Dendritic cell treated with granulocyte-macrophage colony-stimulating factor and Interleukin-4, amounts not matched to agents 40 ng/mL and 50 ng/mL, for 4 days (primary cell): ENCODE measurements around the gene MUC7.
"Not testable (repeated sequence)": the region's sequence is repeated elsewhere in the genome, so short reads cannot be mapped to it uniquely, and the experiment has no call there.

ENCODE experiments used
- H3K27ac Mint-ChIP-seq: one replicate; pipeline ENCODE4 v1.8.0; 2022; ENCODE audit warnings: mild to moderate bottlenecking, mixed read lengths
- H3K27me3 Mint-ChIP-seq: one replicate; pipeline ENCODE4 v1.8.0; 2022; ENCODE audit warnings: mild to moderate bottlenecking, mixed read lengths
- H3K36me3 Mint-ChIP-seq: one replicate; pipeline ENCODE4 v1.8.0; 2022; ENCODE audit warnings: low read depth, mixed read lengths
- H3K4me1 Mint-ChIP-seq: one replicate; pipeline ENCODE4 v1.8.0; 2022; ENCODE audit warnings: low read depth, mixed read lengths
- H3K4me3 Mint-ChIP-seq: one replicate; pipeline ENCODE4 v1.8.0; 2022; ENCODE audit warnings: mild to moderate bottlenecking, moderate library complexity, mixed read lengths
- H3K9me3 Mint-ChIP-seq: one replicate; pipeline ENCODE4 v1.8.0; 2022; ENCODE audit warnings: mixed read lengths
- intact Hi-C: fragments of 100-400 bp; cut with micrococcal nuclease; formaldehyde crosslinking; loops from one replicate; pipeline ENCODE4 v1.15.0; 2022

The MUC7 gene

DNA sequence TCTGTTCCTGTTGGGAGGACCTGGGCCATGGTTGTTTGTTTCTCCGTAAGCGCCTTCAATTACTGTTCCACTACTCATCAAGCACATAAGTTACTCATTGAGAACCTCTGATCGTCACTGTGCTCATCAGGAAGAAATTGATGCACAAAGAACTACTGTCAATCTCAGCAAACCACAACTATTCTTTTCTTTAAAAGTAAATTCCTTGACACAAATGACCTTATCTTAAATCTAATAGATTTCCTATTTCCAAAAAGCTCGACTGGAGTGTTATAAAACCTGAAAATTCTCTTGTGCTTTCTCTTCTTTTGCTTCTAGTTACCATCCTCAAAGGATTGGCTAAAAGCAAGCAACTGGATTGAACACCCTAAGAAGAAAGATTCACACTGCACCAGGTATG, at the start of gene MUC7:
Gene MUC7, plus strand, starts transcription at position 301 of the 400 bp plus-strand sequence. CDS start 1,825 bp downstream, outside the sequence.
- intact Hi-C loops: no loop called here
- H3K4me3 Mint-ChIP-seq: no peak within 1 kb of the TSS
- H3K9me3 Mint-ChIP-seq: no peaks in the 10 kb centered on the region
- H3K36me3 Mint-ChIP-seq: no peaks in the 10 kb centered on the region
- H3K4me1 Mint-ChIP-seq: no peaks in the 10 kb centered on the region
- no peaks in the 10 kb centered on the region for H3K27me3 Mint-ChIP-seq
- H3K27ac Mint-ChIP-seq: no peak within 1 kb of the TSS

- intact Hi-C loops: no loop called here
- no peak overlapping the region for H3K27ac Mint-ChIP-seq
- no peaks in the 10 kb centered on the region for H3K27me3 Mint-ChIP-seq
- no peaks in the 10 kb centered on the region for H3K36me3 Mint-ChIP-seq
- no peak overlapping the region for H3K4me3 Mint-ChIP-seq
- H3K4me1 Mint-ChIP-seq: no peaks in the 10 kb centered on the region
- H3K9me3 Mint-ChIP-seq: peaks cover 24% of the 10 kb centered on the region
Observed at GRCh38 chr4:70425306-70425705, 46.7 kb upstream of the MUC7 start.

DNA sequence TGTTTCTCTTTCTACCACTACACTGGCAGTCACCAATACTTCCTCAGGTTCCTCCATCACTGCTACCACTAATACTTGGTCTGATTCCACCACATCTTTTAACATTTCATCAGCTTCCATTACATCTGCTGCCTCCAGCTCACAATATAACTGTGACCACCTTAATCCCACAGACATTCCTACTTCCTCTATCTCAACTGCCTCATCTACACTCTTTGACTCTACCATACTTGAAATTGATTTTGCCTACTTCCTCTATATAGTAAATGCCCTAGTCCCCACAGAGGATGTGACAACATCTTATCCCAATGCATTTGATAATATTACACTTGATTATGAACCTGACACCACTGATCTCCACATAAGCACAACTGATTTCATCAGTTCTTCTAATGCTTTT, 45.2 kb upstream of the MUC7 start:
- Mint-ChIP-seq H3K27me3 (no peaks in the 10 kb centered on the region), H3K4me3 (no peak overlapping the region), H3K27ac (no peak overlapping the region), H3K9me3 (peaks cover 17% of the 10 kb centered on the region), H3K4me1 (no peaks in the 10 kb centered on the region), H3K36me3 (no peaks in the 10 kb centered on the region)
- intact Hi-C loops: no loop called here

DNA sequence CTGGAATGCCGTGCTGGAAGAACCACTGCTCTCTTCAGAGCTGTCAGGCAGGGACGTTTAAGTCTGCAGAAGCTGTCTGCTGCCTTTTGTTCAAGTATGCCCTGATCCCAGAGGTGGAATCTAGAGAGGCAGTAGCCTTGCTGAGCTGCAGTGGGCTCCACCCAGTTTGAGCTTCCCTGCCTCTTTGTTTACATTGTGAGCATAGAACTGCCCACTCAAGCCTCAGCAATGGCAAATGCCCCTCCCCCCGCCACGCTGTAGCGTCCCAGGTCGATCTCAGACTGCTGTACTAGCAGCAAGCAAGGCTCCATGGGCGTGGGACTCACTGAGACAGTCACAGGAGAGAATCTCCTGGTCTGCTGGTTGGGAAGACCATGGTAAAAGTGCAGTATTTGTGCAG, 34.8 kb upstream of the MUC7 start:
- no peaks in the 10 kb centered on the region for H3K36me3 Mint-ChIP-seq
- intact Hi-C loops: no loop called here
- no peaks in the 10 kb centered on the region for H3K9me3 Mint-ChIP-seq
- no peak overlapping the region for H3K4me3 Mint-ChIP-seq
- H3K27me3 Mint-ChIP-seq: no peaks in the 10 kb centered on the region
- no peaks in the 10 kb centered on the region for H3K4me1 Mint-ChIP-seq
- no peak overlapping the region for H3K27ac Mint-ChIP-seq

GRCh38 chr4:70442474-70442873, 29.5 kb upstream of the MUC7 start:
- no peak overlapping the region for H3K27ac Mint-ChIP-seq
- H3K9me3 Mint-ChIP-seq: no peaks in the 10 kb centered on the region
- H3K4me1 Mint-ChIP-seq: no peaks in the 10 kb centered on the region
- H3K27me3 Mint-ChIP-seq: no peaks in the 10 kb centered on the region
- intact Hi-C loops: no loop called here
- no peaks in the 10 kb centered on the region for H3K36me3 Mint-ChIP-seq
- no peak overlapping the region for H3K4me3 Mint-ChIP-seq

DNA sequence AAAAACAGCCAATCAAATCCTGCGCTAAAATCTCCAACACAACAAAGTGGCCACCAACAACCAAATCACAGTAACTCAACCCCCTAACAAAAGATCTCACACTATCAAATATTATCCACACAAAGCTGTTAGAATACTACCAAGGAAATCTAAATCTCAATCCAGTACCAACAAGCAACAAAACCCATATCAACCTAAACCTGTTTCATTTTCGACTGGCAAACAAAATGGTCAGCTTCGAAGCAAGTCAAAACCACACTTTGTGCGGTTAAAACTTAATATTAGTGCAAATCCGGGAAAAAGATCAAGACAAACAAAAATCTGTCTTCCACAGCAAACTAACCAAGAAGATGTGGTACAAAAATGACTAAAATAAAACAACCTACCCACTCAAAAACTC, 28.7 kb upstream of the MUC7 start:
- no peak overlapping the region for H3K4me3 Mint-ChIP-seq
- no peaks in the 10 kb centered on the region for H3K4me1 Mint-ChIP-seq
- intact Hi-C loops: no loop called here
- no peaks in the 10 kb centered on the region for H3K27me3 Mint-ChIP-seq
- H3K27ac Mint-ChIP-seq: no peak overlapping the region
- no peaks in the 10 kb centered on the region for H3K9me3 Mint-ChIP-seq
- no peaks in the 10 kb centered on the region for H3K36me3 Mint-ChIP-seq

DNA sequence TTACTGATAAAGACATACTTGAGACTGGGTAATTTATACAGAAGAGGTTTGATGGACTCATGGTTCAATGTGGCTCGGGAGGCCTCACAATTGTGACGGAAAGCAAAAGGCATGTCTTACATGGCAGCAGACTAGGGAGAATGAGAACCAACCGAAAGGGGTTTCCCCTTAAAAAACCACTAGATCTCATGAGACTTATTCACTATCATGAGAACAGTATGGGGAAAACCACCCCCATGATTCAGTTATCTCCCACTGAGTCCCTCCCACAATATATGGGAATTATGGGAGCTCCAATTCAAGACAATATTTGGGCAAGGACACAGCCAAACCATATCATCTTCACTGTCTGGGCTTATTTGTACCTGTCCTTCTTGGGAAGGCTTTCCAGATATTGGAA, 22.8 kb upstream of the MUC7 start:
- intact Hi-C loops: no loop called here
- Mint-ChIP-seq H3K27me3 (no peaks in the 10 kb centered on the region), H3K36me3 (no peaks in the 10 kb centered on the region), H3K4me1 (no peaks in the 10 kb centered on the region), H3K27ac (no peak overlapping the region), H3K9me3 (peaks cover 24% of the 10 kb centered on the region), H3K4me3 (no peak overlapping the region)

- no peaks in the 10 kb centered on the region for H3K36me3 Mint-ChIP-seq
- H3K27ac Mint-ChIP-seq: no peak overlapping the region
- no peak overlapping the region for H3K4me3 Mint-ChIP-seq
- no peaks in the 10 kb centered on the region for H3K27me3 Mint-ChIP-seq
- no peaks in the 10 kb centered on the region for H3K4me1 Mint-ChIP-seq
- intact Hi-C loops: no loop called here
- H3K9me3 Mint-ChIP-seq: peaks cover 36% of the 10 kb centered on the region
Observed at GRCh38 chr4:70452946-70453345, 19.1 kb upstream of the MUC7 start.

DNA sequence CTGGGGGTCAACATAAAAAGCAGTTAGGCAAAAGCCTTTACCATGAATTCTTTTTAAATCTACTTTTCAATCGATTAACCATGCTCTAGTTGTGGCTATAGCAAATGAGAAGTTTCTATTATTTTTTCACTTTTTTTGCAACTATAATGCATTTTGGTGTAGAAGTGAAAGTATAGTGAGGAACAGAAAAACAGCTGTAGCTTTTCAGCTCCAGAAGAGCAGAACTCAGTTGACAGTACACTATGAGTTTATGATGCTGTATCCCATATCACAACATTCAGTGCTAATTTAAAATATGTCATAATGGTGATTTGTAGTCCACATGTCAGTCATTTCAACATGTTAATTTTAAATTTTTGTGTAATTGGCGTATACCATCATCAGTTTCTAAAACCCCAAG, 8.7 kb upstream of the MUC7 start:
- intact Hi-C loops: no loop called here
- Mint-ChIP-seq H3K4me1 (no peaks in the 10 kb centered on the region), H3K9me3 (no peaks in the 10 kb centered on the region), H3K27me3 (no peaks in the 10 kb centered on the region), H3K4me3 (no peak overlapping the region), H3K27ac (no peak overlapping the region), H3K36me3 (no peaks in the 10 kb centered on the region)

DNA sequence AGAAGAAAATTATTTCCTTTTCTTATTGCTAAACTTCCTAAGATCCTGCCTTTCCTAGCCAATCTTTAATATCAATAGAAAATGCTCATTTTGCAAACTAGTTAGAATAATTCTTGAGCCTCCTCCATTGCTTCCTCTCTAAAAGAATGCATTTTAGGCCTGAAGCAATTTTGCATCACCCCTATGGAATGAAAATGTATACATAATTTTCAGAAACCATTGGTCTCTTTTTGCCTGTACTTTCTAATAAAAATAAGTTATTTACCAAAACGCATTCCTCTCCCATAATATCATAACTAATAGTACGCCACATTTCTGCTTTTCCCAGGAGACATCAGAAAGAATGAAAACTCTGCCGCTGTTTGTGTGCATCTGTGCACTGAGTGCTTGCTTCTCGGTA, 1.7 kb downstream of the MUC7 start:
- H3K4me3 Mint-ChIP-seq: no peak overlapping the region

DNA sequence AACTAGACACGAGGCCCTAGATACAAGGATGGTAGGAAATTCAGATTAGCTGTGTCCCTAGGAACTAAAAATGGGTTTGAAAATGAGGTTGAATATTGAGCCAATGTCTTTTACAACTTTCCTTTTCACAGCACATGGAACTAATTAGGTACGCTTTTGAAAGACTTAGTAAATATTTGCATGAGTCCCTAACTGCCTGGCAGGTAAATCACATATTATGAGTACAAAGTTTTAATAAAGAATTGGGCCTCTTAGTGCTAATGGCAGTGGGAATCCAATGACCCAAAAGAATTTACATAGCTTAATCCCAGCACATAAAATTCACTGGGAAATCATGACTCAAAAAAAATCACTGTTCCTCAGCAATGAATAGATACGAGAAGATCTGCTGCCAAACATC, 16.8 kb downstream of the MUC7 start:
- no peaks in the 10 kb centered on the region for H3K4me1 Mint-ChIP-seq
- no peaks in the 10 kb centered on the region for H3K27me3 Mint-ChIP-seq
- no peak overlapping the region for H3K4me3 Mint-ChIP-seq
- intact Hi-C loops: no loop called here
- no peaks in the 10 kb centered on the region for H3K9me3 Mint-ChIP-seq
- H3K36me3 Mint-ChIP-seq: no peaks in the 10 kb centered on the region
- H3K27ac Mint-ChIP-seq: no peak overlapping the region

More for the DNA sequence above, 1.7 kb downstream of the MUC7 start:
- no peaks in the 10 kb centered on the region for H3K9me3 Mint-ChIP-seq
- H3K36me3 Mint-ChIP-seq: no peaks in the 10 kb centered on the region
- no peaks in the 10 kb centered on the region for H3K27me3 Mint-ChIP-seq
- no peaks in the 10 kb centered on the region for H3K4me1 Mint-ChIP-seq
- intact Hi-C loops: no loop called here
- H3K27ac Mint-ChIP-seq: no peak overlapping the region

- no peaks in the 10 kb centered on the region for H3K9me3 Mint-ChIP-seq
- H3K4me3 Mint-ChIP-seq: no peak overlapping the region
- H3K36me3 Mint-ChIP-seq: no peaks in the 10 kb centered on the region
- H3K27me3 Mint-ChIP-seq: no peaks in the 10 kb centered on the region
- intact Hi-C loops: no loop called here
- H3K4me1 Mint-ChIP-seq: no peaks in the 10 kb centered on the region
- no peak overlapping the region for H3K27ac Mint-ChIP-seq
Observed at GRCh38 chr4:70496231-70496630, 24.2 kb downstream of the MUC7 start.

DNA sequence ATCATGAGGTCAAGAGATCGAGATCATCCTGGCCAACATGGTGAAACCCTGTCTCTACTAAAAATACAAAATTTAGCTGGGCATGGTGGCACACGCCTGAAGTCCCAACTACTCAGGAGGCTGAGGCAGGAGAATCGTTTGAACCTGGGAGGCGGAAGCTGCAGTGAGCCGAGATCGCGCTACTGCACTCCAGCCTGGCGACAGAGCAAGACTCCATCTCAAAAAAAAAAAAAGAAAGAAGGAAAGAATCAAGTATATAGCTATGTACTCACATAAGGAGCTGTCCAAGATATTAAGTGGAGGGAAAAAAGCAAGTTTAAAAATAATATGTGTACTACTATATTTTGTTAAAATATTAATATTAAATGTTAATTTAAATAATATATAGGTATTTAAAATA, 29.8 kb downstream of the MUC7 start:
- H3K27ac Mint-ChIP-seq, H3K27me3 Mint-ChIP-seq, H3K9me3 Mint-ChIP-seq, H3K4me1 Mint-ChIP-seq, H3K4me3 Mint-ChIP-seq, intact Hi-C loops, H3K36me3 Mint-ChIP-seq: not testable (repeated sequence)

DNA sequence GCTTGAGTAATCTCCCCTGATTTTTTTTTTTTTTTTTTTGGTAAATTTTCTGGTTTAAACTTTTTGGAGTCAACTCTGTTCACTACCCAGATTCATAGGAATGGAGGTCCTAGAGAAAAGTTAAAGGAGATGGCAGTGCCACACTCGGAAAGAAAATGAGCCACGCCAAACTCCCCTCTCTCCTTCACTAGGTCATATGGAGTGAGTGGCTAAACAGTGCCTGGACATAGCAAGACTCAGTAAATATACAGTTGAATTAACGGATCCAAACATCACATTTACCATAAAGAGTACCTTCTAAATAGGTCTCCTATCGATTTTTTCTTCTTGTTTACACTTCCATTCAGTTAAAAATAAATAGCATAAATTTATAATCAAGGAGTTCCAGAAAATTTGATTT, 32.7 kb downstream of the MUC7 start:
- intact Hi-C loops: loop anchor here (5.0 kb wide), 1 partner anchor 622 kb away; no protein-coding TSS in a partner anchor
- no peaks in the 10 kb centered on the region for H3K9me3 Mint-ChIP-seq
- no peaks in the 10 kb centered on the region for H3K27me3 Mint-ChIP-seq
- no peaks in the 10 kb centered on the region for H3K4me1 Mint-ChIP-seq
- H3K27ac Mint-ChIP-seq: no peak overlapping the region
- no peak overlapping the region for H3K4me3 Mint-ChIP-seq
- H3K36me3 Mint-ChIP-seq: no peaks in the 10 kb centered on the region

- Mint-ChIP-seq H3K4me3 (no peak overlapping the region), H3K4me1 (no peaks in the 10 kb centered on the region), H3K36me3 (no peaks in the 10 kb centered on the region), H3K9me3 (no peaks in the 10 kb centered on the region), H3K27me3 (no peaks in the 10 kb centered on the region), H3K27ac (no peak overlapping the region)
- intact Hi-C loops: loop anchor here (5.0 kb wide), 1 partner anchor 623 kb away; no protein-coding TSS in a partner anchor
Observed at GRCh38 chr4:70505151-70505748, 33.3 kb downstream of the MUC7 start.
